AG09319 (cell line): ENCODE data around the gene CTF1.

ENCODE experiments used
- DNase-seq: peaks from one replicate; pipeline ENCODE4 v3.0.0-alpha.2; 2010; ENCODE audit warnings: low read depth; ENCODE audit errors: extremely low read depth
- CTCF ChIP-seq: IDR thresholded peaks from 2 replicates; pipeline ENCODE4 v1.5.1; 2011; ENCODE audit warnings: low read depth, mild to moderate bottlenecking, inconsistent platforms, low read length, moderate library complexity

Gene CTF1

DNA sequence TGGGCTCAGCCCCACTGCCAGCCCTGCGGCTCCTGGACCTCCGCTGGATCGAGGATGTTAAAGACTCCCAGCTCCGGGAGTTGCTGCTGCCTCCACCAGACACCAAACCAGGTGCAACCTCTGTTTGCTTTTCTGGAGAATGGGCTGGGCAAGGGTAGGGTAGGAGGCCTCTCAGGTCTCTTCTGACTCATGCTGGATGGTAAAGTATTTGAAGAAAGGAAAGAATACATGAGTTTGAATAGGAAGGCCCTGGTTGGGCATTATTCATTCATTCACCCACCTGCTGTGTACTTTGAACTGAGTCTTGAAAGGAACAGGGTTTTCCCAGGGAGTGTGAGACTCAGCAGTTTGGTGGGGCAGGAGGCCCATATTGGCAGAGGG, 46.0 kb downstream of the CTF1 start:
- DNase-seq: no peak
- TF ChIP-seq CTCF: no peak

DNA sequence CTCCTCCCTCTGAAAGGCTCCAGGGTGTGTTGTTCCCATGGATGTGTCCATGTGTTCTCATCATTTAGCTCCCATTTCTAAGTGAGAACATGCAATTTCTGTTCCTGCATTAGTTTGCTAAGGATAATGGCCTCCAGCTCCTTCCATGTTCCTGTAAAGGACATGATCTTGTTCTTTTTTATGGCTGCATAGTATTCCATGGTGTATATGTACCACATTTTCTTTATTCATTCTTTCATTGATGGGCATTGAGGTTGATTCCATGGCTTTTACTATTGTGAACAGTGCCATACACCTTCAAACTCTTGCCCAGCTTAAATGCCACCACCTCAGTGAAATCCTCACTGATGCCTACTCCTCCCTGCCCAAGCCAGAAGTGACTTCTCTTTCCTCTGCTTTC, 47.9 kb downstream of the CTF1 start:
- no peak for TF ChIP-seq CTCF
- DNase-seq: no peak

DNA sequence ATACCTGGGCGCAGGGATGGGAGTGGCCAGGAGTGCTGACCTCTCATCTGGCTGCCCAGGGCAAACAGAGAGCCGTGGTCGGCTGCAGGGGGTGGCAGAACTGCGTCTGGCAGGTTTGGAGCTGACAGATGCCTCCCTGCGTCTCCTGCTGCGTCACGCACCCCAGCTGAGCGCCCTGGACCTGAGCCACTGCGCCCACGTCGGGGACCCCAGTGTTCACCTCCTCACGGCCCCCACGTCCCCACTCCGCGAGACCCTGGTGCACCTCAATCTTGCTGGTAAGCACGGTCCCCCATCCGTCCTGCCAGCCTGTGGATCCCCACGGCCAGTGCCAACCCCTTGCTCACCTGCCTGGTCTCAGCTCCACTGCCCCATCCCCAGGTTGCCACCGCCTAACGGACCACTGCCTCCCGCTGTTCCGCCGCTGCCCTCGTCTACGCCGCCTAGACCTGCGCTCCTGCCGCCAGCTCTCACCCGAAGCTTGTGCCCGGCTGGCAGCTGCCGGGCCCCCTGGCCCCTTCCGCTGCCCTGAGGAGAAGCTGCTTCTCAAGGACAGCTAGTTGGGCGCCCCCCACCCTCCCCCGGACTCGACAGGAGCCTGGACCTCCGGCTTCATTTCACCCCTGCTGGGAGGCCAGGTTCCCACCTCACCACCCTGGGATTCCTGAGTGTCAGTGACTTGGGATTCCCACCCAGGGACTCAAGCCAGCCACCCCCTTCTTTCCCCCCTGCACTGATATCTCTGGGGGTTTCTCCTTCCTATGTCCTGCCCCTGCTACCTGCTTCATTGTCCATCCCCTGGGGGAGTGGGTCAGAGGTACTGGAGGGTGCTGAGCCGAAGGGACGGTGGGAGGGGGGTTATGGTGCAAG, 50.5 kb downstream of the CTF1 start:
- TF ChIP-seq CTCF: no peak
- no peak for DNase-seq

GRCh38 chr16:30947541-30947858, 51.1 kb downstream of the CTF1 start:
- no peak for DNase-seq
- TF ChIP-seq CTCF: no peak

DNA sequence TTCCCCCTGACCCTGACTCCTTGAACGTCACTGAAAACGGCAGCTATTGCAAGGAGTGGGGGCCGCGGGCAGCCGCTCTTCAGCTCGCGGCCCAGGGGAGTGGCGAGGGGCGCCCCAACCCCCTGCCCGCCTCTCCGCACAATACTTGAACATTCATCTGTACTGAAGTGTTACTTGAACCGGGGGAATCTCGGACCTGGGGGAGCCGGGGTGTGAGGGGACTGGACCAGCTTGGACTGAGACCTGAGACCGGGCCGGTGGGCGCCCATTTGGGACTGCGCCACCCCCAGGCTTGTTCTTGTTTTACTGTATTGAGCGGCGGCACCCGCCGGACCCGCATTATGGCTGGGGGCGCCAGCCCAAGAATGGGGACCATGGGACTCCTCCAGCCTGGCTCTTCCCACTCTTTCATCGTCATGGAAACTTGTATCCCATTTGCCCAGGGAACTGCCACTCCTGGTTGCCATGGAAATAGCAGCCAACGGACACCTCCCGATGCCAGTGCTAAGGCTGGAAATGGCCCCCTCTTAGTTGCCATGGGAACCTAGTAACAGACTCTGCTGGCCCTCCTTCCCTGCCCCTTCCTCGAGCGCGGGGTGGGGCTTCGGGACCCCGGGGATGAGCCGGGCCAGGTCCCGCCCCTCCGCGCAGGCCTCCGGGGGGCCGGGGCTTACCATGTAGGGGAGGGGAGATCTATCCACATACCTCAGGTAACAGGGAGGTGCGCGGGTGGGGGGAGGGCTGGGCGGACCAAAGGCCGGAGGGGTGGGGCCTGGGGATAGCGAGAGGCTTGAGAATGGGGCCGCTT, 51.6 kb downstream of the CTF1 start:
- peak; percentile 94 for DNase-seq
- no peak for TF ChIP-seq CTCF

DNA sequence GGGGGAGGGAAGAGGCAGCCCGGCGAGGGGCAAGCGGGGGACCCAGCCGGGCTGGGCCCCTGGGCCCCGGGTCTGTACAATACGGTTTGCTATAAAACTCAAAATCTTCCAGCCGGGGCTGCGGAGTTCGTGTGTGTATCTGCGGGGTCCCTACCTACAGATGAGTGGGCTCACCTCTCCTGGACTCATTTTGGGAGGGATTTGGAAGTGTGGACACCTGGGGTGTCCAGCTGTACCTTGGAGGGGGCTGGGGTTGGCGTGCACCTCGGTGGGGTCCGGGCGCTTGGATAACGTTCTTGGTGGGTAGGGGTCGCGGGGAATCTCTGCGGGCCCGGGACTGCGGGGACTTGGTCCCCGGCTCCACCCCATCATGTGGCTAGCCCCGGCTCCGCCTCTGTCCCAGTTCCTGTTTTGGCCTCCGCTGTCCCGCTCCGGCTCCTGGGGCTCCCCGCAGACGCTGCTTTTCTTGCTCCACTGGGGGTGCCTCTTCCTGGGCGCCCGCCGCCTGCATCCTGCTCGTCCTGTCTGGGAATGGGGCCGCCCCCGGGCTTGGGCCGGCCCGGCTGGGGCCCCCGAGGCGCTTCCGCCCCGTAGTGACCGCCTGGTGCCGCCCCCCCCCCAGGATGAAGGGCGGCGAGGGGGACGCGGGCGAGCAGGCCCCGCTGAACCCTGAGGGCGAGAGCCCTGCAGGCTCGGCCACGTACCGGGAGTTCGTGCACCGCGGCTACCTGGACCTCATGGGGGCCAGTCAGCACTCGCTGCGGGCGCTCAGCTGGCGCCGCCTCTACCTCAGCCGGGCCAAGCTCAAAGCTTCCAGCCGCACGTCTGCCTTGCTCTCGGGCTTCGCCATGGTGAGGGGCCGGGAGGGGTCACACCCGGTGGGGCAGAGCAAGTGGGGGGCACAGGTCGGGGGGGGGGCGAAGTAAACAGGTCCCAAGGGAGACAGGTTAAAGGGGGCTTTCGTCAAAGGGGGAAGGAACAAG, 52.5 kb downstream of the CTF1 start, which contains the start of gene ORAI3:
Gene ORAI3, plus strand, starts transcription at position 402 of the 983 bp plus-strand sequence. Its CDS starts 222 bp downstream, at position 624.
- TF ChIP-seq CTCF: no peak
- DNase-seq: no peak
